CD1c-positive myeloid dendritic cell (primary cell): ENCODE data around the gene RPL18A.

Experiments used
- DNase-seq: peaks from one replicate; pipeline ENCODE4 v3.0.0-alpha.2; 2016; ENCODE audit errors: extremely low spot score

The RPL18A gene

GRCh38 chr19:17909003-17909732 lies 49.5 kb downstream of the RPL18A start:
- no peak for DNase-seq

GRCh38 chr19:17910791-17911360 lies 51.2 kb downstream of the RPL18A start:
- peak; percentile 61 for DNase-seq
